OCI-LY7 (cell line): Measurements from ENCODE around the gene HMBS. TPM values are rescaled to one million over a fixed set of nuclear protein-coding genes. Genes with fewer than 3 reads are reported as not detected.

Experiments
- BruUV-seq: library from RNA; stranded (reverse); fragments of 400-500 nt; replicated peaks from 2 replicates; lab custom pipeline; 2021; lab: Mats Ljungman, UMichigan
- CTCF ChIA-PET: fragments of 300-600 bp; sonication (Branson Sonifier 250); formaldehyde crosslinking; loops from one replicate; lab custom pipeline; 2022; ENCODE audit warnings: antibody characterized with exemption; ENCODE audit not compliant: unreplicated experiment; lab: Charles Lee
- POLR2A ChIA-PET: fragments of 300-600 bp; sonication (Branson Sonifier 250); formaldehyde crosslinking; loops from one replicate; lab custom pipeline; 2022; ENCODE audit warnings: antibody characterized with exemption; lab: Charles Lee
- DNase-seq: peaks from one replicate; pipeline ENCODE4 v3.0.0-alpha.2; 2015; ENCODE audit warnings: low spot score
- H2AFZ ChIP-seq: fragments of 200-600 bp; sonication (generic), shearing (Covaris generic); 2 replicates; pipeline ENCODE4 v1.6.1; 2014; ENCODE audit warnings: mild to moderate bottlenecking, antibody characterized with exemption, low read length, moderate library complexity
- H3K27ac ChIP-seq: fragments of 200-600 bp; sonication (generic); 2 replicates; pipeline ENCODE4 v1.5.1; 2014; ENCODE audit warnings: mixed run types, low read depth, mild to moderate bottlenecking, moderate library complexity, low read length, inconsistent platforms; ENCODE audit not compliant: poor library complexity, severe bottlenecking
- H3K36me3 ChIP-seq: fragments of 200-600 bp; sonication (generic); 2 replicates; pipeline ENCODE4 v1.6.1; 2014; ENCODE audit warnings: mild to moderate bottlenecking, antibody characterized with exemption, low read length, moderate library complexity, mixed read lengths; ENCODE audit not compliant: insufficient read depth
- H3K4me1 ChIP-seq: fragments of 200-600 bp; sonication (generic); 2 replicates; pipeline ENCODE4 v1.5.1; 2014; ENCODE audit warnings: mild to moderate bottlenecking, low read length; ENCODE audit not compliant: insufficient read depth, poor library complexity, severe bottlenecking
- H3K4me2 ChIP-seq: fragments of 200-600 bp; sonication (generic); 2 replicates; pipeline ENCODE4 v1.6.1; 2014; ENCODE audit warnings: mild to moderate bottlenecking, low read length
- H3K4me3 ChIP-seq: fragments of 200-600 bp; sonication (generic); 2 replicates; pipeline ENCODE4 v1.5.1; 2014; ENCODE audit warnings: mild to moderate bottlenecking, low read depth, low read length; ENCODE audit not compliant: poor library complexity, severe bottlenecking
- H3K79me2 ChIP-seq: fragments of 200-600 bp; sonication (generic); 2 replicates; pipeline ENCODE4 v1.6.1; 2016; ENCODE audit warnings: low read depth, mild to moderate bottlenecking, low read length, moderate library complexity, mixed read lengths; ENCODE audit not compliant: insufficient read depth
- H3K9me2 ChIP-seq: fragments of 200-600 bp; sonication (generic); 2 replicates; pipeline ENCODE4 v1.6.1; 2016; ENCODE audit warnings: mild to moderate bottlenecking, low read length, mixed read lengths; ENCODE audit not compliant: insufficient read depth
- H3K9me3 ChIP-seq: fragments of 200-600 bp; sonication (generic); 2 replicates; pipeline ENCODE4 v1.6.1; 2014; ENCODE audit warnings: mild to moderate bottlenecking, mixed run types, low read length, mixed read lengths
- H4K20me1 ChIP-seq: fragments of 200-600 bp; sonication (generic); 2 replicates; pipeline ENCODE4 v1.6.1; 2014; ENCODE audit warnings: mild to moderate bottlenecking, antibody characterized with exemption, low read length, moderate library complexity, mixed read lengths; ENCODE audit not compliant: insufficient read depth
- EZH2phosphoT487 ChIP-seq: fragments of 200-600 bp; sonication (generic); IDR thresholded peaks from 2 replicates; pipeline ENCODE4 v1.6.1; 2018; ENCODE audit warnings: low read depth, borderline replicate concordance, mild to moderate bottlenecking, mixed run types, antibody characterized with exemption, low read length, moderate library complexity, mixed read lengths
- intact Hi-C: fragments of 100-400 bp; cut with micrococcal nuclease; formaldehyde crosslinking; loops from one replicate; pipeline ENCODE4 v1.10.0; 2022; ENCODE audit not compliant: unreplicated experiment
- total RNA-seq, 2 experiments: library from RNA; depleted of rRNA in 1 of 2; stranded (reverse); fragments of >200 nt in 1 of 2; shearing (Covaris generic) in 1 of 2; gene quantifications; 2 replicates each; pipeline ENCODE4 v1.2.3, GENCODE V29; 2014 to 2022
- TF ChIP-seq, protein P1 (sequence below): fragments of 200-600 bp; sonication (generic); conservative IDR thresholded peaks from 2 replicates; pipeline ENCODE4 v1.5.1; 2014; ENCODE audit warnings: mild to moderate bottlenecking, antibody characterized with exemption, low read length, moderate library complexity, mixed read lengths

Gene HMBS
- total RNA-seq, 2 experiments from 2014 or later: 12.2 to 50.0 TPM

DNA sequence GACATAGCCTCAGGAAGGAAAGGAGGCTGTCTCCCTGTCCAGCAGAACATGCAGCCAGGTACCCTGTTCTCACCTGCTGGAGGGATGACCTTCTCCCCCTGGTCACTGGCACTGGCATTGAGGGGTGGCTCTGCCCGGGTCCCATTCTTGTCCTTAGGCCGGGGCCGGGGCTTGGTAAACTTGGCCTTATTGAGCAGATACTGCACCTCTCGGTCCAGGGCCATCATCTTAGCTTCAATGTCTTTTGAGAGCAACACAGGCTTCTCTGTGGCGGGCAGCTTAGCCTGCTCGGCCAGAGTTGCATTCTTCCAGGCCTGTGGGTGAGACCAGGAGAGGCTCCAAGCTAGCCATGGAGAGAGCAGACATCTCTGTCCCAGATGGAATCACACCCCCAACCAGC, 38.2 kb upstream of the HMBS start:
- H3K9me2 ChIP-seq: no peaks in the 10 kb centered on the region
- no peaks in the 10 kb centered on the region for H3K9me3 ChIP-seq
- ChIA-PET POLR2A (no interaction called here), CTCF (interaction anchor here (0.6 kb wide), 1 partner anchor 49 kb away, joined by 3 read pairs; no protein-coding TSS in a partner anchor)
- no peak overlapping the region for H3K27ac ChIP-seq
- H3K4me3 ChIP-seq: no peak overlapping the region
- intact Hi-C loops: no loop called here
- no peaks in the 10 kb centered on the region for H3K4me1 ChIP-seq
- no peaks in the 10 kb centered on the region for H3K79me2 ChIP-seq
- H3K4me2 ChIP-seq: no peak overlapping the region
- no peak for DNase-seq
- peaks cover 68% of the 10 kb centered on the region for H3K36me3 ChIP-seq
- H2AFZ ChIP-seq: no peak overlapping the region
- no TSS peak for BruUV-seq
- no peak for TF ChIP-seq EZH2phosphoT487
- TF ChIP-seq, protein P1, sequence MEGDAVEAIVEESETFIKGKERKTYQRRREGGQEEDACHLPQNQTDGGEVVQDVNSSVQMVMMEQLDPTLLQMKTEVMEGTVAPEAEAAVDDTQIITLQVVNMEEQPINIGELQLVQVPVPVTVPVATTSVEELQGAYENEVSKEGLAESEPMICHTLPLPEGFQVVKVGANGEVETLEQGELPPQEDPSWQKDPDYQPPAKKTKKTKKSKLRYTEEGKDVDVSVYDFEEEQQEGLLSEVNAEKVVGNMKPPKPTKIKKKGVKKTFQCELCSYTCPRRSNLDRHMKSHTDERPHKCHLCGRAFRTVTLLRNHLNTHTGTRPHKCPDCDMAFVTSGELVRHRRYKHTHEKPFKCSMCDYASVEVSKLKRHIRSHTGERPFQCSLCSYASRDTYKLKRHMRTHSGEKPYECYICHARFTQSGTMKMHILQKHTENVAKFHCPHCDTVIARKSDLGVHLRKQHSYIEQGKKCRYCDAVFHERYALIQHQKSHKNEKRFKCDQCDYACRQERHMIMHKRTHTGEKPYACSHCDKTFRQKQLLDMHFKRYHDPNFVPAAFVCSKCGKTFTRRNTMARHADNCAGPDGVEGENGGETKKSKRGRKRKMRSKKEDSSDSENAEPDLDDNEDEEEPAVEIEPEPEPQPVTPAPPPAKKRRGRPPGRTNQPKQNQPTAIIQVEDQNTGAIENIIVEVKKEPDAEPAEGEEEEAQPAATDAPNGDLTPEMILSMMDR: no peak
- no peaks in the 10 kb centered on the region for H4K20me1 ChIP-seq

DNA sequence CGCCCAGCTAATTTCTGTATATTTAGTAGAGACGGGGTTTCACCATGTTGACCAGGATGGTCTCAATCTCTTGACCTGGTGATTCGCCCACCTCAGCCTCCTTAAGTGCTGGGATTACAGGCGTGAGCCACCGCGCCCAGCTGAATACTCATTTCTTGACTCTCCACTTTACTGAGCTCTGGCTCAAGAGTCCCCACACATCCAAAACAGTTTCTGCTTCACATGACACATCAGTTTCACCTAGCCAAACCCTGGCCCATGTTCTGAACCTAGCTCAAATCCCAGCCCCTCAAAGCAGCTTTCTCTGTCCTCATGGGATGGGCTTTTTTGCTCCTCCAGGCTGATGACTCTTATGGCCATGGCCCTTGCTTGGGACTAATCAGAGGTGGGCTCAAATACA, 37.5 kb upstream of the HMBS start:
- intact Hi-C loops: no loop called here
- TF ChIP-seq, protein P1: no peak
- TF ChIP-seq EZH2phosphoT487: no peak
- Histone ChIP-seq H3K4me3 (no peak overlapping the region), H3K4me2 (no peak overlapping the region), H3K9me3 (no peaks in the 10 kb centered on the region), H3K4me1 (no peaks in the 10 kb centered on the region), H3K36me3 (peaks cover 75% of the 10 kb centered on the region), H3K79me2 (no peaks in the 10 kb centered on the region), H4K20me1 (no peaks in the 10 kb centered on the region), H2AFZ (no peak overlapping the region), H3K27ac (no peak overlapping the region), H3K9me2 (no peaks in the 10 kb centered on the region)
- DNase-seq: no peak
- no TSS peak for BruUV-seq
- ChIA-PET POLR2A (interaction anchor here (0.7 to 1.3 kb wide), 3 partner anchors 20 to 401 kb away, joined by 3 read pairs; partner anchors contain the start of gene VPS11), CTCF (interaction anchor here (1.1 kb wide), 1 partner anchor 18 kb away, joined by 4 read pairs; no protein-coding TSS in a partner anchor)

- Histone ChIP-seq H3K4me2 (no peak overlapping the region), H3K4me1 (no peaks in the 10 kb centered on the region), H3K9me2 (no peaks in the 10 kb centered on the region), H2AFZ (no peak overlapping the region), H3K27ac (no peak overlapping the region), H3K4me3 (no peak overlapping the region), H3K79me2 (no peaks in the 10 kb centered on the region), H3K36me3 (peaks cover 90% of the 10 kb centered on the region), H4K20me1 (no peaks in the 10 kb centered on the region), H3K9me3 (no peaks in the 10 kb centered on the region)
- CTCF ChIA-PET: no interaction called here
- no peak for DNase-seq
- no TSS peak for BruUV-seq
- intact Hi-C loops: no loop called here
- POLR2A ChIA-PET: interaction anchor here (1.3 kb wide), 1 partner anchor 8 kb away, joined by 6 read pairs; no protein-coding TSS in a partner anchor
- no peak for TF ChIP-seq EZH2phosphoT487
- TF ChIP-seq, protein P1: no peak
These were observed 36.0 kb upstream of the HMBS start for GRCh38 chr11:119048644-119049043.
